ENCODE data around the gene RAB24. TPM values are rescaled to one million over a fixed set of nuclear protein-coding genes. Genes with fewer than 3 reads are reported as not detected.

RAB24 gene
- polyA plus RNA-seq, 1 donor from 2014 or later, result 79.0 TPM

DNA sequence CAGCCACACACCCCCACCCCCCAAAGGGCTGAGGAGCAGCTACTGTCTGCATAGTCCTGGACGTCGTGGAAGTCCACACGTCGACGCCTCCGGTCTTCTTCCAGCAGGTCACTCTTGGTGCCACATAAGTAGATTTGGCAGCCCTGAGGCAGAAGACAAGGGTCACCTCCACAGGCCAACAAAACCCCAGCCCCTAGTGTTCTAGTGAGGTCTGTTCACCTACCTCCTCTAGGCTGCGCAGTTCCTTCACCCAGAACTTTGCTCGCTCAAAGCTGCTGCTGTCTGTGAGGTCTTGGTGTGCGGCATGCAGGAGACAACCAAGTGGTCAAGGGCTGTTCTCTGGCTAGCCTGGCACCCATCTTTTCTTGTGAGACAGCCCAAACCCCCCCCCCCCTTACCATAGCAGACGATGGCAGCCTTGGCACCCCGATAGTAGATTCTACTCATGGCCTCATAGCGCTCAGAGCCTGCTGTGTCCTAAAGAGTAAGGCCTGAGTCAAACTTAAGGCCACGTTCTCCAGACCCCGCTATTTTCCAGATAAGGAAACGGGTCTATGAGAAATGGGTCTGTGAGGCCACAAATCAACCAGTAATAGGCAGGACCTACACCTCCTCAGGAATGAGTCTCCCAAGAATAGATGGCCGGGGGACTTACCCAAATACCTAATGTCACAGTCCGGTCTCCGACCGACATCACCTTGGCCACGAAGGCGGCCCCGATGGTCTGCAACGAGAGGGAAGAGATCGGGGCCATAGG lies 987 bp downstream of the RAB24 start:
- H3K4me2 ChIP-seq (ENCODE audit: low read length), result peak overlapping the region; percentile 70
- no peak for TF ChIP-seq RAD21 (conservative IDR thresholded peaks at IDR 0.05)
- TF ChIP-seq TAF1 (IDR thresholded peaks at IDR 0.05; ENCODE audit: low read depth), result no peak
- no peak for TF ChIP-seq EZH2 (IDR thresholded peaks at IDR 0.05; ENCODE audit: borderline replicate concordance, insufficient read depth, low read length, poor library complexity, severe bottlenecking)
- TF ChIP-seq EP300 (conservative IDR thresholded peaks at IDR 0.05; ENCODE audit: poor library complexity, severe bottlenecking), result no peak
- no peak for TF ChIP-seq SMC3 (conservative IDR thresholded peaks at IDR 0.05; ENCODE audit: poor library complexity)
- TF ChIP-seq, protein P1, sequence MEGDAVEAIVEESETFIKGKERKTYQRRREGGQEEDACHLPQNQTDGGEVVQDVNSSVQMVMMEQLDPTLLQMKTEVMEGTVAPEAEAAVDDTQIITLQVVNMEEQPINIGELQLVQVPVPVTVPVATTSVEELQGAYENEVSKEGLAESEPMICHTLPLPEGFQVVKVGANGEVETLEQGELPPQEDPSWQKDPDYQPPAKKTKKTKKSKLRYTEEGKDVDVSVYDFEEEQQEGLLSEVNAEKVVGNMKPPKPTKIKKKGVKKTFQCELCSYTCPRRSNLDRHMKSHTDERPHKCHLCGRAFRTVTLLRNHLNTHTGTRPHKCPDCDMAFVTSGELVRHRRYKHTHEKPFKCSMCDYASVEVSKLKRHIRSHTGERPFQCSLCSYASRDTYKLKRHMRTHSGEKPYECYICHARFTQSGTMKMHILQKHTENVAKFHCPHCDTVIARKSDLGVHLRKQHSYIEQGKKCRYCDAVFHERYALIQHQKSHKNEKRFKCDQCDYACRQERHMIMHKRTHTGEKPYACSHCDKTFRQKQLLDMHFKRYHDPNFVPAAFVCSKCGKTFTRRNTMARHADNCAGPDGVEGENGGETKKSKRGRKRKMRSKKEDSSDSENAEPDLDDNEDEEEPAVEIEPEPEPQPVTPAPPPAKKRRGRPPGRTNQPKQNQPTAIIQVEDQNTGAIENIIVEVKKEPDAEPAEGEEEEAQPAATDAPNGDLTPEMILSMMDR (IDR thresholded peaks at IDR 0.05; ENCODE audit: poor library complexity, severe bottlenecking), result no peak
- TF ChIP-seq MXI1 (conservative IDR thresholded peaks at IDR 0.05; ENCODE audit: poor library complexity, severe bottlenecking), result no peak
- TF ChIP-seq POLR2AphosphoS5 (IDR thresholded peaks at IDR 0.05), result no peak
- TF ChIP-seq, protein P2, sequence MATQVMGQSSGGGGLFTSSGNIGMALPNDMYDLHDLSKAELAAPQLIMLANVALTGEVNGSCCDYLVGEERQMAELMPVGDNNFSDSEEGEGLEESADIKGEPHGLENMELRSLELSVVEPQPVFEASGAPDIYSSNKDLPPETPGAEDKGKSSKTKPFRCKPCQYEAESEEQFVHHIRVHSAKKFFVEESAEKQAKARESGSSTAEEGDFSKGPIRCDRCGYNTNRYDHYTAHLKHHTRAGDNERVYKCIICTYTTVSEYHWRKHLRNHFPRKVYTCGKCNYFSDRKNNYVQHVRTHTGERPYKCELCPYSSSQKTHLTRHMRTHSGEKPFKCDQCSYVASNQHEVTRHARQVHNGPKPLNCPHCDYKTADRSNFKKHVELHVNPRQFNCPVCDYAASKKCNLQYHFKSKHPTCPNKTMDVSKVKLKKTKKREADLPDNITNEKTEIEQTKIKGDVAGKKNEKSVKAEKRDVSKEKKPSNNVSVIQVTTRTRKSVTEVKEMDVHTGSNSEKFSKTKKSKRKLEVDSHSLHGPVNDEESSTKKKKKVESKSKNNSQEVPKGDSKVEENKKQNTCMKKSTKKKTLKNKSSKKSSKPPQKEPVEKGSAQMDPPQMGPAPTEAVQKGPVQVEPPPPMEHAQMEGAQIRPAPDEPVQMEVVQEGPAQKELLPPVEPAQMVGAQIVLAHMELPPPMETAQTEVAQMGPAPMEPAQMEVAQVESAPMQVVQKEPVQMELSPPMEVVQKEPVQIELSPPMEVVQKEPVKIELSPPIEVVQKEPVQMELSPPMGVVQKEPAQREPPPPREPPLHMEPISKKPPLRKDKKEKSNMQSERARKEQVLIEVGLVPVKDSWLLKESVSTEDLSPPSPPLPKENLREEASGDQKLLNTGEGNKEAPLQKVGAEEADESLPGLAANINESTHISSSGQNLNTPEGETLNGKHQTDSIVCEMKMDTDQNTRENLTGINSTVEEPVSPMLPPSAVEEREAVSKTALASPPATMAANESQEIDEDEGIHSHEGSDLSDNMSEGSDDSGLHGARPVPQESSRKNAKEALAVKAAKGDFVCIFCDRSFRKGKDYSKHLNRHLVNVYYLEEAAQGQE (IDR thresholded peaks at IDR 0.05; ENCODE audit: borderline replicate concordance), result no peak
- H3K79me2 ChIP-seq (replicated peaks; ENCODE audit: insufficient read depth, low read length), result peaks cover 16% of the 10 kb centered on the region
- H3K27ac ChIP-seq (ENCODE audit: low read length), result peak overlapping the region; percentile 72
- H3K27me3 ChIP-seq (ENCODE audit: insufficient read depth, low read depth, low read length), result no peaks in the 10 kb centered on the region
- H3K9me3 ChIP-seq (ENCODE audit: low read length), result no peaks in the 10 kb centered on the region
- H4K20me1 ChIP-seq (ENCODE audit: insufficient read depth), result no peaks in the 10 kb centered on the region
- H3K9me2 ChIP-seq (ENCODE audit: insufficient read depth, low read length), result no peaks in the 10 kb centered on the region
- peak overlapping the region; percentile 100 for H3K4me3 ChIP-seq (ENCODE audit: low read length)
- peak overlapping the region; percentile 91 for H3K9ac ChIP-seq (ENCODE audit: low read length)
- no peaks in the 10 kb centered on the region for H3K36me3 ChIP-seq (ENCODE audit: insufficient read depth, low read length)
- no peaks in the 10 kb centered on the region for H3F3A ChIP-seq (ENCODE audit: insufficient read depth, low read length, poor library complexity, severe bottlenecking)
- peak overlapping the region; percentile 95 for H2AFZ ChIP-seq (ENCODE audit: low read depth, low read length)

DNA sequence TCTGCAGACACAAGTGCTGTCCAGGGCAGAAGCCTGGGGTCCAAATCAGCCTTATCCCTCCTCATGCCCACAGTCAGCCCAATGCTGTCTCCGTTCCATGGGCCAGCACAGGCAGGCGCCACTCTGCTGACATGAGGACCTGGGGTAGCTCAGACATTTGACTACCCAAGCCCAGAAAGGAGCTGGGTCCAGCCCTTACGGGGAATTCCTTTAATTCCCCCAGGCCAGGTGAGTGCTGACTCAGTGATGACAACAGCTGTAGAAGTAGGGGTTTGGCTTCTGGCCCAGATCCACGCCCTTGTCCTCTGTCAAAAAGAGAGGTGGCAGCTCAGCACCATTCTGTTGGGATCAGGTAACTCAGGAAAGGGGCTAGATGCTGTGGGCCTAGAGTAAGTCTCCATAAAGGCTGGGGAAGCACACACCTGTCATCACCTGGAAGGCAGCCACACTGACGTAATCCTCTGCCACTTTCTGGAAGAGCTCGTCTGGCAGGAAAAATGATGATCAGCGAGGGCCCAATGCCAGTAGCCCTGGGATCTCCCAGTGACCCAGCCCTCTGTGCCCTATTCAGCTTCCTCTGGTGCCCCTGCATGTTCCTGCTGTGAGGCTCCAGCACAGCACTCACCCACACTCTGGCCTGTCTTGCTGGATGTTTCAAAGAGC lies 1.9 kb downstream of the RAB24 start:
- no peaks in the 10 kb centered on the region for H3K9me3 ChIP-seq (ENCODE audit: low read length)
- no peaks in the 10 kb centered on the region for H3K27me3 ChIP-seq (ENCODE audit: insufficient read depth, low read depth, low read length)
- H3K79me2 ChIP-seq (replicated peaks; ENCODE audit: insufficient read depth, low read length), result peaks cover 16% of the 10 kb centered on the region
- no peaks in the 10 kb centered on the region for H3K36me3 ChIP-seq (ENCODE audit: insufficient read depth, low read length)
- H2AFZ ChIP-seq (ENCODE audit: low read depth, low read length), result no peak overlapping the region
- no peak overlapping the region for H3K9ac ChIP-seq (ENCODE audit: low read length)
- no peaks in the 10 kb centered on the region for H4K20me1 ChIP-seq (ENCODE audit: insufficient read depth)
- TF ChIP-seq, protein P2 (IDR thresholded peaks at IDR 0.05; ENCODE audit: borderline replicate concordance), result no peak
- TF ChIP-seq EP300 (conservative IDR thresholded peaks at IDR 0.05; ENCODE audit: poor library complexity, severe bottlenecking), result no peak
- no peak for TF ChIP-seq MXI1 (conservative IDR thresholded peaks at IDR 0.05; ENCODE audit: poor library complexity, severe bottlenecking)
- H3K9me2 ChIP-seq (ENCODE audit: insufficient read depth, low read length), result no peaks in the 10 kb centered on the region
- H3F3A ChIP-seq (ENCODE audit: insufficient read depth, low read length, poor library complexity, severe bottlenecking), result no peaks in the 10 kb centered on the region
- no peak overlapping the region for H3K4me2 ChIP-seq (ENCODE audit: low read length)
- no peak overlapping the region for H3K27ac ChIP-seq (ENCODE audit: low read length)
- H3K4me3 ChIP-seq (ENCODE audit: low read length), result peak overlapping the region; percentile 100

All from neural cell (in vitro differentiated cells).